Stimulated activated CD8-positive, alpha-beta memory T cell treated with anti-CD3 and anti-CD28 coated beads, Interleukin-4, amount 100 ng/mL, for 4 hours (primary cell): ENCODE measurements around the gene SLC10A7.
A peak's percentile ranks its signal among the peaks of the same experiment; 100 is the strongest.

Source experiments
- DNase-seq, 2 donors: peaks; one replicate each; pipeline ENCODE4 v3.0.0-alpha.2; 2020; ENCODE audit warnings: low read depth in 2 of 2, low spot score in 1 of 2

SLC10A7 gene

DNA sequence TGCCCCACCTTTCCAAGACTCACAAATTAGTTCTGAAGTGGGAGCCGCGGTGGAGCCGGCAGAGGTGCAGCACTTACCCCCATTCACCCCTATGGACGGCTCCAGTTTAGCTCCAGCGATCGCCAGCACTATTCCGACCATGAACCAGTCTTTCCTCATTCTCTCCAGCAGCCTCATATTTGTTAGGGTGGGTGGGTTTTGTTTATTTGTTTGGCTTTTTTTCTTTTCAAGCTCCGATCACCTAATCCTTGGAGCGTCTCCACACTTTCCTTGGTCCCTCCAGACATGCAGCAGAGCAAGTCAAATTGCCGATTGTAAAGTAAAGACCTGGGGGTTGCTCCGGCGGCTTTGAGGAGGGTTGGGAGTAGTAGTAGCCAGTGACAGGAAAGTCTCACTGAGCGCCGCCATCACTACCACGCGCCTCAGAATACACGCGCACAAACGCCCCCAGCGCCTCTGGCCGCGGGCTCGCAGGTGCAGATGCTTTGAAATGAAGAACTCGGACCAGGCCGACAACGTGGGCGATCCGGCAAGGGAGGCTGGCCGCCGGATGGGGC lies at the start of gene SLC10A7:
Gene SLC10A7, minus strand, starts transcription at position 400 of the 557 bp plus-strand sequence. Its CDS starts 223 bp downstream, at position 177.
- peak; percentile 30 to 33 for DNase-seq

GRCh38 chr4:146567396-146567795 lies 45.7 kb upstream of the SLC10A7 start:
- no peak for DNase-seq

GRCh38 chr4:146564492-146564891 lies 42.8 kb upstream of the SLC10A7 start:
- DNase-seq: no peak

- DNase-seq: no peak
These were observed 28.4 kb upstream of the SLC10A7 start for GRCh38 chr4:146550161-146550560.

DNA sequence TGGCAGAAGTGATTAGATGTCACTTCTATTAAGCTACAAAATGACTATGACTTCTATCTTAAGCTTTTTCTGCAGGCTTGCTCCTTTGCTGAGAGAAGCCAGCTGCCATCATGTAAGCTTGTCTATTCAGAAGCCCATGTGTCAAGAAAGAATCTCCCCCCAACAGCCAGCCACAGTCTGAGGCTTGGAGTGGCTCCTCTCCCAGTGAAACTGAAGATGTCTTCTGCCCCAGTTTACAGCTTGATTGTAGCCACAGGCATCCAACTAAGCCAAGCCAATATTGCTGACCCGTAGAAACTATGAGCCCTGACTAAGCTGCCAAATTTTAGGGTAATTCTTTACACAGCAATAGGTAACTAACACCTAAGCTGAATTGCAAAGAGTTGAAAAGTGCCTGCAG lies 26.7 kb upstream of the SLC10A7 start:
- no peak for DNase-seq

- no peak for DNase-seq
These were observed 23.4 kb upstream of the SLC10A7 start for GRCh38 chr4:146545102-146545501.

DNA sequence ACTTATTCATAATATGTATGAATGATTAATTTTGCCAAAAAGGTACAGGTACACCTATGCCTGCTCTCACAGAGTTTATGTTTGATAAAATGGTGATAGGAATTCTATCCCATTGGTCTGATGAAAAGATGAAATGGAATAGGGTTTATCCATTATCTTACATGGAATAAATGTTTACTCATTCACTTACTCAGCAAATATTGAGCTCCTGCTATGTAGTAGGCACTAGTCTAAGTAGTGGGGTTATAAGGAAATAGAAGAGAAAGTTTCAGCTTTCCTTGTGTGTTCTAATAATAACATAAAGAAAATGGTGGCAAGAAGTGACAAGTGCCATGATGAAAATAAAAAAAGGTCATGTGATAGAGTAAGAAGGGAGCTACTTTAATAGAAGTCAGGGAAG lies 12.4 kb upstream of the SLC10A7 start:
- DNase-seq: no peak

GRCh38 chr4:146525754-146526153 lies 4.0 kb upstream of the SLC10A7 start:
- no peak for DNase-seq

GRCh38 chr4:146524663-146525062 lies 2.9 kb upstream of the SLC10A7 start:
- no peak for DNase-seq

GRCh38 chr4:146522869-146523205 lies 1.1 kb upstream of the SLC10A7 start:
- DNase-seq: no peak

GRCh38 chr4:146522098-146522868 lies 543 bp upstream of the SLC10A7 start:
- DNase-seq: peak; percentile 66 to 72

- no peak for DNase-seq
These were observed 722 bp downstream of the SLC10A7 start for GRCh38 chr4:146520896-146521540.

DNA sequence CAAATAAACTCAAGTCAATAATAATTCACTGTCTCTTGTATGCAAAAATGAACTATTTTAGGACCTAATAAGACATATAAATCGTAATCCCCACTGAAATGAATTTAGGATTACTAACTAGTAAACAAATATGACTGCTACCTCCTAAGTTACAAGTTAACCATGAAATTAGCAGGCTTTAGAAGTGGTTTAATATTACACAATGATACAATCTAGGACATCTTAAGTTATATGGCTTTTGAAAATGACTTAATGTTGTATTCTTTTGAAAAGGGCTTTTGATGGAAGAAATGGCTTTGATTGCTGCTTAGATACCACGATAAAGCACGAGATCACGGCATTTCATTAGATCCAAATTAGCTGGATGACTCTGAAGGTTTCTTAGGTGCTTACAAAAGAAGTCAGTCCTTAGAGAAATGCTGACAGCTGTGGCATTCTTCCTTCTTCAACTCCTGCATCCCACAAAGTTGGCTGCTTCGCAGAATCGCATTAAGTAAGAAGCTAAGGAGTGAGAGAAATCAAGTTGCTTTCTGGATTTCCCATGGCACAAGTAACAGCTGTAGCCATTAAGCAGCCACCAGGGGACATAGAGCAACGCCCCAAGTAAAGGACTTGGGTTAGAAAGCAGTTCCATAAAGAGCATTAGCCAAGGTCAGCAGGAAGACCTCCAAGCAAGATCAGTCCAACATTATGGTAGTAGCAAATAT lies 6.9 kb downstream of the SLC10A7 start:
- no peak for DNase-seq

DNA sequence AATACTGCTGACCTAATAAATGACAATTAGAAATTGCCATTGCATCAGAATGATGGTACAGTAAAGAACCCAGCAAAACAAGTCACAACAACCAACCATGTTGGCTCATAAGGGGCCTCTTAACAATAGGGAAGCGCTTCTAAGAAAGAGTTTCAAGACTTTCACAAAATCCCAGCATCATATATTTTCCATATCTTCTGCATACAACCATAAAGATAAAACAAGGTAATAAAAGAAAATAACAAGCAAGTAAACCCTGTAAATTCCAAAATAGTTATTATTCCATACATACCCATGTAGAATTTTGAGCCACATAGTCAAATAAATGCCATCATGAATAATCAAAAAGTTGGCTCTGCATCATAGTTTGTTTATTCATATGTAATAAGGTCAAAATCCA lies 8.2 kb downstream of the SLC10A7 start:
- DNase-seq: no peak

- DNase-seq: no peak
These were observed 10.4 kb downstream of the SLC10A7 start for GRCh38 chr4:146511381-146511780.

- DNase-seq: no peak
These were observed 10.8 kb downstream of the SLC10A7 start for GRCh38 chr4:146510942-146511341.

GRCh38 chr4:146508229-146508939 lies 13.4 kb downstream of the SLC10A7 start:
- DNase-seq: no peak

DNA sequence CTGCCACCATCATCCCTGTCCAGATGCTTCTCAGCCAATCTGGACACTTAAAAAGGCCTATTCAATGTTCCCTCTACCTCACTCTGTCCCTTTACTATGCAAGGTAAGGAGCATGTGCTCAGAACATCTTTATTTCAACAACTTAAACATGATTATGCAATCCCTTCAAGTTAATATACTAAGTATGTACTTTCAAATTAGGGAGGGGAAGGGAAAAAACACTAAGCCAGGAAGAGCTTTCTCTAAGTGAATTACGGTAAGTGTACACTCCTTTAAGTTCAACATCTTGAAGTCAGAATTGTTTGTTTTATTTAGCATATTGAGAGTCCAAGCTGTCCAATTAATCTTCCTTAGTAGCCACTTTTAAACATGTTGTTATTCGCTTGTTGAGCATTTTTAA lies 14.1 kb downstream of the SLC10A7 start:
- no peak for DNase-seq

GRCh38 chr4:146506272-146506671 lies 15.5 kb downstream of the SLC10A7 start:
- DNase-seq: no peak

DNA sequence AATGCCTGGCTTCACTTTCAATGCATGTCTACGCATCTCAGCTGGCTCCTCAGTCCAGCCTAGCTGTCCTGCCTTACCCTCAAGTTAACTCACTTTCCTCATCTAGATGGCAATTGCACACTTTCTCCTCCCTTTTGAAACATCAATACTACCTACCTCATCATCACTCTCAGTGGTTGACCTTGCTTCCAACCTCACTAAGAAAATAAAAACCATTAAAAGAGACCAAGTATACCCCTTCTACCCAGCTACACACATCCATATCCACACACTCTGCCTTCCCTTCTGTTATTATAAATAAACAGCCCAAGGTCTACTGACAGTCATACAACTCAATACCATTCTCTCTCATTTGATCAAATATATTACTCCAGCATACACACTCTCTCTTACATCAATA lies 21.5 kb downstream of the SLC10A7 start:
- DNase-seq: no peak

- no peak for DNase-seq
These were observed 23.4 kb downstream of the SLC10A7 start for GRCh38 chr4:146498291-146498690.
